ENCODE data around the gene ATF7IP.

- TF ChIP-seq EP300 (IDR thresholded peaks at IDR 0.05) = no peak
- TF ChIP-seq POLR2A (IDR thresholded peaks at IDR 0.05) = no peak
Observed at GRCh38 chr12:14410177-14410576, 44.7 kb downstream of the ATF7IP start.

Data from upper lobe of left lung (tissue), 4 donors.